Globus pallidus (tissue), 1 donor: Measurements from ENCODE around the gene MICAL3.

Experiments used
- DNase-seq: peaks from one replicate; pipeline ENCODE4 v3.0.0-alpha.2; 2015; ENCODE audit warnings: low spot score

Gene MICAL3

DNA sequence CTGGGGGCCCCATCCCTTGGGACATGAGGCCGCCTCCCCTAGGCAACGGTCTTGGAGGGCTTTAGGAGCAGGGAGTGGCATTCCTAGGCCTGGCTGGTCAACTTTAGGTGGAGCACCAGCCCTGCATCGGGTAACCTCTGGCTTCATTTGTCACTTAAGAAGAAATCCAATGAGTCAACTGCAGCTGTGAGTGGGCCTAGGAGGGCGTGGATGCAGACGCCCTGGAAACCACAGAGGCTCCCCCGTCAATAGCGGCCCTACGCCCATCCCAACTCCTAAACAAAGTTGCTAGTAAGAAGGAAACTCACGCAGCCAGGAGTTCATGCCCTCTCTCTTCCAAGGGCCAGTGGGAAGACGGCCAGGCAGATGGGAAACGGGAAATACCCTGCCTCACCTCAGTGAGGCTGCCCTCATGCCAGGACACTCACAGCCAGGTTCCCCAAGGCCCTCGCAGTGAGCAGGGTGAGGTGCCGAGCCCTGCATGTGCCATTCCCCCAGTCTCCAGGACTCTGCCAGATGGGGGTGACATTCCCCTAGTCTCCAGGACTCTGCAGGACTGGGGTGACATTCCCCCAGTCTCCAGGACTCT is 270.9 kb downstream of the MICAL3 start:
- no peak for DNase-seq

DNA sequence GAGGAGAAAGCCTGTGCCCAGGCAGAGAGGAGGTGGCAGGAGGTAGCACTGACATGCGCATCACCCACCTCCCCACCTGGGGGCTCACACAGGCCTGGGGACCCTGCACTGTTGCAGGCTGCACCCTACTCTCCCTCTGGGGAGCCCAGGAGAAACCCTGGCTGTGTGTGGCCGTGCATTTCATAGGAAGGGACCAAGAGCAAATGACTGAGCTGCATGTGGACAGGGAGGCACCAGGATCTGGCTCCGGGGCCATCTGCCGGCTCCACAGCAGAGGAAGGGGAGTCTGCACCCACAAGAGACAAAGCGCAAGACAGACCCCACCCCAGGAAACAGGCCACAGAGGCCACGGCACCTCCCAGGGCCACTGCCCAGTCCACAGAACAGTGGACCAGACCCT is 272.8 kb downstream of the MICAL3 start:
- DNase-seq, result no peak

- DNase-seq, result no peak
These were observed 274.6 kb downstream of the MICAL3 start for GRCh38 chr22:17749605-17750395.

GRCh38 chr22:17748555-17749353 is 275.6 kb downstream of the MICAL3 start:
- no peak for DNase-seq

DNA sequence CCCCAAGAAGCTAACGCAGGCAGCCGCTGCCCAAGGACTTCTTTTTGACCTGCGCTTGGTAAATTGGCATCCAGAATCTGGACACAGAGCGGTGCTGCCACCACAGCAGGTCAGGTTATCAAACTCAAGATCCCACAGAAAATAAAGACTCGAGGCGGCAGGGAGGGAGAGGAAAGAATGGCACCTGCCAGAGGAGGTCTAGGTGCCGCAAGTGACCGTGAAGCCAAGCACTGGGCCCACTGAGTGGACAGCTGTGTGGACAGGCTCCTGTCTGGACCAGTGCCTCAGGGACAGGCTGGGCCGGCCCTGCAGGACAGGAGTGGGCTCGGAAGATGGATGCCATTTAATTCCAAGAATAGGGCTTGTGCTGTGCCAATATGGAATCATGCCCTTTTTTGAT is 277.4 kb downstream of the MICAL3 start:
- DNase-seq, result no peak

- DNase-seq, result no peak
These were observed 279.9 kb downstream of the MICAL3 start for GRCh38 chr22:17744430-17744829.

- DNase-seq, result no peak
These were observed 280.5 kb downstream of the MICAL3 start for GRCh38 chr22:17743661-17744411.

DNA sequence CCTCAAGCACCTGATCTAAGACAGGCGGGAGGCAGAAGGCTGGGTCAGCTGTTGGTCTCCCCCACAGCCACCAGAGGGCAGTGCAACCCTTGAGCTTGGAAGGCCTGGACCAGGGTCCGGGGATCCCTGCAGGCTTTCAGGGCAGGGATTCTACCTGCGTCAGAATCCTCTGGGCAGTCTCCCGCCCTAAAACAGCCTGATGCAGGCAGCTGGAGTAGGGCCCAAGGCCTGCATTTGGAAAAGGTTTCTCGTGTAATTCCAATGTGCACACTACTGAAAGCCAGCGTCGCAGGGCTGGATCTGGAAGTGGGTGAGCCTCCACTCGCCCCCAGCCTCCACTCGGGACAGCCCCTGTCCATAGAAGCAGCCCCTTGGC is 281.8 kb downstream of the MICAL3 start:
- DNase-seq, result peak; percentile 40

GRCh38 chr22:17741866-17742526 is 282.4 kb downstream of the MICAL3 start:
- no peak for DNase-seq

DNA sequence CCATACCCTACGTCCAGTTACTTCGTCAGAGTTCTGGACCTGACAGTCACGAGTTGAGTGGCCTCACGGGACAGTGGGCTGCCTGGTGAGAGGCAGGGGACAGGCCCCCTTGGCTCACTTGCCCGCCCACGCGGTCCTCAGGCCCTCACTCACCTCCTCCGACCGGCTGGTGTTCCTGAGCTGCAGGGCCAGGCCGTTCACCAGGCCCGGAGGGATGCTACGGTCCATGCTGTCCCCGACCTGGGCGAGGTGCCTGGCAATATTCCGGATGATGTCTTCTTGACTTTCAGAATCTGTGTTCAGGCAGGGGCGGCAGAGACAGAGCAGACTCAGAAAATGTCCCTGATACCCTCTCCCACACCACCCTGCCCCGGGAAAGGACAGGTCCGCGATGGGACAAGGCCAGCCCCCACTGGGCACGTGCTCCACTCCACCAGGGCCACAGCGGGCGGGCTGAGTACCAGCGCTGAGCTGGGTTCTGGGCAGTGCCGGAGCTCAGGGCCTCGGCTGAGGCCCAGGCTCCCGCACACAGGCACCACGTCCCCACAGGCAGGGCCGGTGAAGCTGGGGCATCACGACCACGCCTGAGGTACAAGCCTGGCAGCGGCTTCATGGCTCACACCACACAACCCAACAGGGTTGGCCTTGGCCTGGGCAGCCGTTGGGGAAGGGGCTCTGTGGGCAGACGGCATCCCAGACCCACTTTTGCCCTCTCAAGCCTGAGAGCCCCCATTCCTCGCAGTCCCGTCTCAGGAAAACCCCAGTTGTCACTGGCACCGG is 285.0 kb downstream of the MICAL3 start:
- no peak for DNase-seq

DNA sequence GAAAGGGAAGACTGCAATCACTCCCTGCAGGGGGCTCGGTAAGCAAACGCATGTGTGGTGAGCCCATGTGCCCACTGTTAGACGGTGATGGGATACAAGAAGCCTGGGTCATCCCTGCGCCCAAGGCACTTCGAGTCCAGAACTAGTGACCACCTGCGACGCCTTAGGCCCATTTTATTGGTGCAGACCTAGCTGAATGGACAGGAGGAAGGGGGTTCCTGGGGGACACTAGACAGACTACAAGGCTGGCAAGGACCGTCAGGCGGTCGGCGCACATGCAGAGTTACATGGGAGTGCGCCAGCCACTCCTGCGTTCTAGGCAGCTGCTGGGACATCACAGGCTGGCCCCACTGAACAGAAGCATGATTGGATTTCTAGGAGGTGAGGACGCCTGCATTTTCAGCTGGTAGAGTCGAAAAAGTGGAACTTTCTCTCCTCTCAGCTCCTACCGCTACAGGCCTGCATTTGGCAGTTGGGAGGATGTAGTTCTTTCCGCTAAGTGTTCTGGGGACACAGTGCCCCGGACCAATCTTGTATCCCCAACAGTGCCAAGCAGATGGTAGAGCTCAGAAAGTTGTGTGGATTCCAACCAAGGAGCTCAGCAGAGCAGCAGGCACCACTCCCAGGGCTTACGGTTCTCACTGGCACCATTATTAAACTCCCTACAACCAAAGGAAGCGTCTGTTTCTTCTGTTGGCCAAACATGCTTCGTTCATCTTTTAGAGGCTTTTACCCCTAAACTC is 285.8 kb downstream of the MICAL3 start:
- no peak for DNase-seq
